Umbilical cord (tissue), 2 donors: Measurements from ENCODE around the gene CACNG1. TPM values are rescaled to one million over a fixed set of nuclear protein-coding genes. Genes with fewer than 3 reads are reported as not detected.

Experiments
- DNase-seq: peaks from one replicate; pipeline ENCODE4 v3.0.0-alpha.2; 2015; ENCODE audit warnings: low spot score
- total RNA-seq: library from RNA; depleted of rRNA; stranded (reverse); fragments of >200 nt; gene quantifications from one replicate; pipeline ENCODE4 v1.2.3, GENCODE V29; 2014; ENCODE audit warnings: low replicate concordance; ENCODE audit not compliant: insufficient read depth

CACNG1 gene
- total RNA-seq, result not detected

- DNase-seq, result no peak
Observed at GRCh38 chr17:67044016-67044772, at the start of gene CACNG1. CACNG1 (plus strand) TSS chr17:67044554; CDS start chr17:67044661, 107 bp downstream.

DNA sequence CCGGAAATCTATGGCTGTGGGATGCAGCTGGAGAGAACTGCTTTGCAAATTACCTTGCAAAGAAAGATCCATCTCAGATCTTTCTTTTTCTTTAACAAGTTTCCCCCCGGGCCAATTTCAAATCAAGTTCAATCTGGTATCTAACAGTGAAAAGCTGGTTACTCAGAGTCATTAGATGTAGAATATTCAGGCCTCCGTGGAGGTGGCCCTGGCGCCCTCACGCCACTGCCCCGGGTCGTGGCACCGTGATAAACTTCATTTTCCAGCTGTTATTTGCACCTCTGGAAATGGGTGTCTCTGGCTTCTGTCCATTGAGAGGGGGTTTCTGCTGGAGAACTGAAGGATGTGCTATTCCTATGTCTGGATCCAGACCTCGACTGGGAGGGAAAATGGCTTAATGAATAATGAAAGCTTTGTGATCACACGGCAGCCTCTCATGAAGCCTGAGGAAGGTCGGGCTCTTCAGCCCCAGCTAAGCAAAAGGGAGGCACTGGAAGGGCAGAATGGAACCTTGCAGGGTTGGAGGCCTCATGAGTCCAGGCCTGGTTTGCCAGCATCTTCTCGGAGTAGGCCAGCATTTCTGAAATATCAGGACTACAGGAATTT, 49.3 kb upstream of the CACNG1 start:
- no peak for DNase-seq

DNA sequence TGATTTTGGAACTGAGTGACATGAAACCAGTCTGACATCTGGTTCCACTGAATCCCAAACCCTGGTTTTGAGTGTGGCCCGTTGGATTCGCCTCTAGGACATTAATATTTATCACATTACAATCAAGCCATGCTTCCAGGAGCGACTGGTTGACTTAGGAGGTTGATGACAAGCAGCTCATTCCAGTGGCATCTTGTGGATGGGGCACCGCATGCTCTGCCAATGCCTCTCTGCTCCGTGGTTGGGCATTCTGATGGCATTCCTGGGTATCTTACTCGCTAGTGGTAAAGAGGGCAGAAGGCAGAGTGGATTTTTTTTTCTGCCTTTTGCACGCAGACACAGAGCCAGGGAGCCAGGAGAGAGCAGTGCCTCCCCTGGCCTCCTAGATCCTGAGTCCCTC, 48.4 kb upstream of the CACNG1 start:
- no peak for DNase-seq

DNA sequence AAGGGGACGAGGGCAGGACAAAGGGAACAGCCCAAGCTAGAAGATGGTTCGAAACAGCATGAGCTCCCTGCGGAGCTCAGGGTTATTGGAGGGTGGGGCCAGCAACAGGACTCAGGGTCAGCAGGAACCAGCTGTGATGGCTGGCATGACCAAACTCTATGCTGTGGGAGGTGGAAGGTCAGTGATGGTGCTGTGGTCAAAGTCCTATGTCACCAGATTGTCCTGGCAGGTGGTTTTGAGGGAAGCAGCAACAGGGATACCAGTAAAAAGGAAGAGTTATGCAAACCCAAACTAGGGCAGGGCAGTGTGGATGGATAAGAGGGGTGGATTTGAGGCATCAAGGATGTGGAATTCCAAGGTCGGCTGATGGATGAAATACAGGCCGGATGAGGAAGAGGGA, 47.4 kb upstream of the CACNG1 start:
- no peak for DNase-seq

DNA sequence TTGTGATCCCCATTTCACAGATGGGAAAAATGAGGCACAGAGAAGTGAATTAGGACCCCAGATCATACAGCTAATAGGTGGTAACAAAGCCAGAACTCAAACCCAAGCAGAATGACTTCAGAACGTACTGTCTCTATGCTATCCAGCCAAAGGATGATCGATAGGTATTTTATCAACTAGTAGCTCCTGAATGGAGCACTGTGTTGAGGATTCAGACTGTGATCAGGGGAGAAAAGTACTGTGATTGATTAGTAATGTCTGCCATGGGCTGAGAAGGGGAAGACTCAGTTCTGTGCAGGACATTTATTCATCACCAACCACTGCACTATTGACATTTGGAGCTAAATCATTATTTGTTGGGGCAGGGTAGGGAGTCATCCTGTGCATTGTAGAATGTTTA, 41.1 kb upstream of the CACNG1 start:
- DNase-seq, result no peak

- no peak for DNase-seq
Observed at GRCh38 chr17:67004181-67004580, 40.2 kb upstream of the CACNG1 start.

- DNase-seq, result no peak
Observed at GRCh38 chr17:67007266-67007665, 37.1 kb upstream of the CACNG1 start.

DNA sequence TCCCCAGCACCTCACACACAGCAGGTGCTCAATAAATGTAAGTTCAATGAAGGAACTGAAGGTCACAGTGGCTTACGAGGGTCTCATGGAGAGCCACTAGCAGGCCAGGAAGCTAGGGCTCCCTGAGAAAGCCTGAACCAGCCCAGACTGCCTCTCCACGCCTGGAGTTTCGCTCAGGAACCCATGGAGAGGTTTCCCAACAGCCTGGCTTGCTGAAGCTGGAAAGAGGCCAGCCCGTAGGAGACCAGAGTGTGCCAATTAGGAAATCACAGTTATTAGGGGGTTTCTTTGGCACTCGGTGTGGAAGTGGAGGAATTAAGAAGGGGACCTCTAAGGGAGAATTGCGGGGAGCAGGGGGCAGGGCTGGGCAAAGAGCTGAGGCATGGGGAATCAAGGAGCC, 36.3 kb upstream of the CACNG1 start:
- no peak for DNase-seq

DNA sequence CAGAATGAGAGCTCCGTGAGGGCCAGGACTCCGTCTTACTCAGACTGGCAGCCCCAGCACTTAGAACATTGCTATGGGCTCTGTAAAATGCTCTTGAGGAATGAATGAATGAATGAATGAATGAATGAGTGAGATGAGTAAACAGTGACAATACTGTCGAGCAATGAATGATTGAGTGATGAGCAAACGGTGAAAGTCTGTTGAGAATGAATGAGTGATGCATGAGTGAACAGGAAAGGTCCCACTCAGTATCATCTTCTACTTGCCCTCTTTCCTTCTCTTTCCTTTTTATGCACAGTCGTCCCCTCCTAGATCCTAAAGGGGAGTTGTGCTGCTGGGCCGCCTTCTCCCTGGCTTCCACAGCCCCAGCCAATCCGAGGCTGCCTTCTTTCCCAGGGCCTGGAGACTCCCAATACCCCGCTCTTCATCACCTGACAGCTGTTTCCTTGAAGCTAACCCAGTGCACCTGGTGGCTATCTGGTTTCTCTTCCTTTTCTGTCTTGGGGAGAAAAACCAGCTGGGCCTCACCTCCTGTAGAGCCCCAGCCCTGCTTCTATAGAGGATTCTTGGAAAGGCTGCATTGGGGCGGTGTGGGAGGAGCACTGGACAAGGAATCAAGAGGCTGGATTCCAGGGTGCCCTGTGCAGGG, 32.7 kb upstream of the CACNG1 start:
- DNase-seq, result no peak

- no peak for DNase-seq
Observed at GRCh38 chr17:67013891-67014290, 30.5 kb upstream of the CACNG1 start.

DNA sequence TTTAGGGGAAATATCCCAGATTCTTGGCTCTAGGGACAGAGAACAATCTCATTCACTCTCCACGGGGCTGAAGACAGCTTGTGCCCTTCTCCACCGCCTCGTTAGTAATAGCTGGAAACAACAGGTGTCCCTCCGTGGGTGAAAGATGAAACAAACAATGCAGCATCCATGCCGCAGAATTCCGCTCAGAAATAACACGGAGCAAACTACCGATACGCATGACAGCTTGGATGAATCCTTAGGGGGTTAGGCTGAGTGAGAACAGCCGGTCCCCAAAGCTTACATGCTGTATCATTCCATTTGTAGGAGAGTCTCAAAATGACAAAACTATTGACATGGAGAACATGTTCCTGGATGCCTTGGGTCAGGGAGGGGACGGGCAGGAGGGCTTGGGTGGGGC, 29.4 kb upstream of the CACNG1 start:
- DNase-seq, result no peak

DNA sequence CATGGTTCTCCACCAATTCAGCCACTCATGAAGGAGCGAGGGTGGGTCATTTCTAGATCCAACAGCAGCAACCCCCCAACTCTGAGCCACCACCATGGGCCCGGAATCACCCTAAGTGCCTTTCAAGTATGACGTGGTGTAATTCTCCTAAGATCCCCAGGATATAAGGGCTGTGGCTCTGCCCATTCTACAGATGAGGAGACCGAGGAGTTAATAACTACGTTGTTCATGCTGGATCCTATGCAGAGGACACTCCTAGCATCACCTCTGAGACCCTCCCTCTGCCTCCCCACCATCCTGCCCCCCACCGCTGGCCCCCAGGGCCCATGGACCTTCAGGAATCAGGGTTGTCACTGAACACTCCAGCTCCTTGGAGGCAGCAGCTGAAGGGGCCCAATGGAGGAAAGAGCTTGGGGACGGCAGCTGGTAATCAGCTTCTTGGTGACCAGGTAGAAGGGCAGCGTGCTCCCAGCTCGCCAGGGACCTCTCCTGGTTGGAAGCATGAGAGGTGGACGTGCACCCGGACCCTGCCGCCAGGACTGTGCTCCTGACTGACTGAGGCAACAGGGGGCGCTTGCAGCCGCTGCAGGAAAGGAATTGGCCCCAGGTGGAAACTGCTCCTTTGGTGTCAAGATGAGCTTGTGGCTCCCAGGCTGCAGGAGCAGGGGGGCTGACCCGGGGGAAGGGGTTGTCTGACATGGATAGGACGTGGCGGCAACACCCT, 28.2 kb upstream of the CACNG1 start:
- DNase-seq, result no peak

GRCh38 chr17:67017910-67018309, 26.4 kb upstream of the CACNG1 start:
- no peak for DNase-seq

GRCh38 chr17:67018471-67019434, 25.6 kb upstream of the CACNG1 start:
- DNase-seq, result peak; percentile 17

DNA sequence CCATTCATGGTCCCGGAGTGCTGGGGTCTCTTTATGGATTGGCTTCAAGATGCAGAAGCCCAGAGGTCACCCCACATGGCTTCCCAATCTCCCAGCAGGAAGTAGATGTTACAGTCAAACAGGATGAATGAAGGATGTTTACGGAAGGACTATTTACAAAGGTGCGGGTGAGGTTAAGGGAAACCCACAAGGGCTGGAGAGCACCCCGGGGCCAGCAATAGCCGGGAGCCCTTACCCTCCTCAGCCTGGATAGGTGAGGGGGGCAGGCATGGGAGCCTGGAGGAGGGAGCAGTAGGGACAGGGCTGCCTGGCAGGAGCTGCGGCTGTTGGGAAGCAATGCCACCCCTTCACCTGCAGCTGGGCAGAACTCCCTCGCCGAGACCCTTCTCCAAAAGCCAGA, 24.5 kb upstream of the CACNG1 start:
- no peak for DNase-seq

- no peak for DNase-seq
Observed at GRCh38 chr17:67020293-67020766, 24.0 kb upstream of the CACNG1 start.

- DNase-seq, result no peak
Observed at GRCh38 chr17:67021196-67021595, 23.2 kb upstream of the CACNG1 start.

- no peak for DNase-seq
Observed at GRCh38 chr17:67021743-67022450, 22.5 kb upstream of the CACNG1 start.

DNA sequence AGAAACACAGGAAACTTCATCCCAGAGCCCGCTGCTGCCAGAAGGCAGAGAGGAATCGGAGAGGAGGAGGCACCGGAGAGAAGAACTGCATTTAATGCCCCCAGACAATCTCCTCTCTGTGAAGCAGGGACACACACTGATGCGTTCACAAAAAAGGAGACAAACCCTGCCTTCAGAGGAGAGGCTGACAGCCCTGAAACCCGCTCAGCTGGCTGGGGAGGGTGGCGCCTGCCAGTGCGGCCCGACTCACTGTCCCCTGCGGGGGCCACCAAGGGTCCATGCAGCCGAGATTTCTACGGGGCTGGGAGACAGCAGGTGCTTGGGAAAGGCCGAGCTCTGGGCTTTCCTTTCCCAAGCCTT, 21.9 kb upstream of the CACNG1 start:
- DNase-seq, result no peak

DNA sequence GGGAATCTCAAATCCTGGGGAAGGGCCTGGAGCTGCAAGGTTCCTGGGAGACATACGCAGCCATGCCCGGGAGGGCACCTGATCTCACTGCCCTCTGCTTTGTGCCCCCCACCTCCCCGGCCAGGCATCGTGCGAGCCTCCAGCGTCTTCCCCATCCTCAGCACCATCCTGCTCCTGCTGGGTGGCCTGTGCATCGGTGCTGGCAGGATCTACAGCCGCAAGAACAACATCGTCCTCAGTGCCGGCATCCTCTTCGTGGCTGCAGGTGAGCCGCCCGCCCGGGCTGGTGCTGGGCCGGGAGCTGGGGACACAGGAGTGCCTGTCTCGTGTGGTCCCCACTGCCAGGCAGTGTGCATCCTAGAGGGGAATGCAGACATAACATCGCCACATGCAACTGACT, 19.6 kb upstream of the CACNG1 start:
- no peak for DNase-seq
